Activated CD4-positive, alpha-beta memory T cell treated with anti-CD3 and anti-CD28 coated beads, Interleukin-2, amount 10 ng/mL, durations not matched to agents 7 days and 5 days (primary cell): ENCODE data around the gene CDH4. TPM values are rescaled to one million over a fixed set of nuclear protein-coding genes. Genes with fewer than 3 reads are reported as not detected.

Experiments
- CTCF ChIA-PET: fragments of 350-600 bp; sonication (Branson Sonifier 250); formaldehyde crosslinking; loops from one replicate; lab custom pipeline; 2021; ENCODE audit warnings: antibody characterized with exemption, inconsistent platforms; lab: Charles Lee
- POLR2A ChIA-PET: fragments of 350-600 bp; sonication (Branson Sonifier 250); formaldehyde crosslinking; loops from one replicate; lab custom pipeline; 2021; ENCODE audit warnings: antibody characterized with exemption; lab: Charles Lee
- DNase-seq: peaks from one replicate; pipeline ENCODE4 v3.0.0-alpha.2; 2020
- H3K27ac Mint-ChIP-seq: one replicate; pipeline ENCODE4 v1.8.0; 2021; ENCODE audit warnings: mild to moderate bottlenecking, mixed read lengths
- H3K27me3 Mint-ChIP-seq: one replicate; pipeline ENCODE4 v1.8.0; 2021; ENCODE audit warnings: mixed read lengths
- H3K36me3 Mint-ChIP-seq: one replicate; pipeline ENCODE4 v1.8.0; 2021; ENCODE audit warnings: low read depth, mixed read lengths
- H3K4me1 Mint-ChIP-seq: one replicate; pipeline ENCODE4 v1.8.0; 2021; ENCODE audit warnings: mixed read lengths
- H3K4me3 Mint-ChIP-seq: one replicate; pipeline ENCODE4 v1.8.0; 2021; ENCODE audit warnings: mild to moderate bottlenecking, mixed read lengths
- H3K9me3 Mint-ChIP-seq: one replicate; pipeline ENCODE4 v1.8.0; 2021; ENCODE audit warnings: mixed read lengths
- total RNA-seq, 2 experiments: library from RNA; stranded (reverse); gene quantifications; one replicate each; pipeline ENCODE4 v1.2.3, GENCODE V29; 2021

The CDH4 gene
- total RNA-seq, 2 experiments from 2014 or later: 0.15 to 0.20 TPM

GRCh38 chr20:61621035-61621730 is 369.1 kb downstream of the CDH4 start:
- no peak for DNase-seq
- H3K36me3 Mint-ChIP-seq: no peaks in the 10 kb centered on the region
- H3K4me3 Mint-ChIP-seq: no peak overlapping the region
- ChIA-PET POLR2A (no interaction called here), CTCF (no interaction called here)
- no peaks in the 10 kb centered on the region for H3K27me3 Mint-ChIP-seq
- no peak overlapping the region for H3K27ac Mint-ChIP-seq
- H3K4me1 Mint-ChIP-seq: no peaks in the 10 kb centered on the region
- no peaks in the 10 kb centered on the region for H3K9me3 Mint-ChIP-seq

GRCh38 chr20:61621852-61622251 is 369.8 kb downstream of the CDH4 start:
- Mint-ChIP-seq H3K27me3 (no peaks in the 10 kb centered on the region), H3K36me3 (no peaks in the 10 kb centered on the region), H3K27ac (no peak overlapping the region), H3K9me3 (no peaks in the 10 kb centered on the region), H3K4me3 (no peak overlapping the region), H3K4me1 (no peaks in the 10 kb centered on the region)
- no peak for DNase-seq
- ChIA-PET CTCF (no interaction called here), POLR2A (no interaction called here)

- Mint-ChIP-seq H3K4me1 (no peaks in the 10 kb centered on the region), H3K9me3 (no peaks in the 10 kb centered on the region), H3K4me3 (no peak overlapping the region), H3K27ac (no peak overlapping the region), H3K27me3 (no peaks in the 10 kb centered on the region), H3K36me3 (no peaks in the 10 kb centered on the region)
- ChIA-PET CTCF (no interaction called here), POLR2A (no interaction called here)
- DNase-seq: no peak
These were observed 371.4 kb downstream of the CDH4 start for GRCh38 chr20:61623451-61623850.

- no peaks in the 10 kb centered on the region for H3K9me3 Mint-ChIP-seq
- POLR2A ChIA-PET: no interaction called here
- no peaks in the 10 kb centered on the region for H3K36me3 Mint-ChIP-seq
These were observed 373.2 kb downstream of the CDH4 start for GRCh38 chr20:61625246-61625645.

GRCh38 chr20:61626412-61626811 is 374.4 kb downstream of the CDH4 start:
- POLR2A ChIA-PET: no interaction called here
- Mint-ChIP-seq H3K27me3 (no peaks in the 10 kb centered on the region), H3K4me1 (no peaks in the 10 kb centered on the region), H3K4me3 (no peak overlapping the region), H3K9me3 (no peaks in the 10 kb centered on the region), H3K36me3 (no peaks in the 10 kb centered on the region), H3K27ac (no peak overlapping the region)
- DNase-seq: no peak
- CTCF ChIA-PET: no interaction called here

More at GRCh38 chr20:61625246-61625645, 373.2 kb downstream of the CDH4 start:
- no peaks in the 10 kb centered on the region for H3K27me3 Mint-ChIP-seq
- CTCF ChIA-PET: no interaction called here
- H3K27ac Mint-ChIP-seq: no peak overlapping the region
- no peak overlapping the region for H3K4me3 Mint-ChIP-seq
- no peak for DNase-seq
- no peaks in the 10 kb centered on the region for H3K4me1 Mint-ChIP-seq

- no peak overlapping the region for H3K4me3 Mint-ChIP-seq
- ChIA-PET CTCF (no interaction called here), POLR2A (no interaction called here)
- no peaks in the 10 kb centered on the region for H3K9me3 Mint-ChIP-seq
- no peak overlapping the region for H3K27ac Mint-ChIP-seq
- no peaks in the 10 kb centered on the region for H3K27me3 Mint-ChIP-seq
- no peaks in the 10 kb centered on the region for H3K4me1 Mint-ChIP-seq
- no peak for DNase-seq
- no peaks in the 10 kb centered on the region for H3K36me3 Mint-ChIP-seq
These were observed 375.8 kb downstream of the CDH4 start for GRCh38 chr20:61627791-61628415.

GRCh38 chr20:61628480-61628879 is 376.4 kb downstream of the CDH4 start:
- Mint-ChIP-seq H3K27me3 (no peaks in the 10 kb centered on the region), H3K9me3 (no peaks in the 10 kb centered on the region), H3K4me1 (no peaks in the 10 kb centered on the region), H3K36me3 (no peaks in the 10 kb centered on the region), H3K4me3 (no peak overlapping the region), H3K27ac (no peak overlapping the region)
- ChIA-PET POLR2A (no interaction called here), CTCF (no interaction called here)
- DNase-seq: no peak

- Mint-ChIP-seq H3K27me3 (no peaks in the 10 kb centered on the region), H3K36me3 (no peaks in the 10 kb centered on the region), H3K27ac (no peak overlapping the region), H3K4me3 (no peak overlapping the region), H3K4me1 (no peaks in the 10 kb centered on the region), H3K9me3 (no peaks in the 10 kb centered on the region)
- ChIA-PET POLR2A (no interaction called here), CTCF (no interaction called here)
- no peak for DNase-seq
These were observed 377.0 kb downstream of the CDH4 start for GRCh38 chr20:61628901-61629601.

- Mint-ChIP-seq H3K4me1 (no peaks in the 10 kb centered on the region), H3K4me3 (no peak overlapping the region), H3K36me3 (no peaks in the 10 kb centered on the region), H3K27me3 (no peaks in the 10 kb centered on the region), H3K9me3 (no peaks in the 10 kb centered on the region), H3K27ac (no peak overlapping the region)
- DNase-seq: no peak
- ChIA-PET POLR2A (no interaction called here), CTCF (no interaction called here)
These were observed 377.7 kb downstream of the CDH4 start for GRCh38 chr20:61629602-61630390.

- no peaks in the 10 kb centered on the region for H3K27me3 Mint-ChIP-seq
- no peak for DNase-seq
- no peak overlapping the region for H3K27ac Mint-ChIP-seq
- no peaks in the 10 kb centered on the region for H3K4me1 Mint-ChIP-seq
- H3K36me3 Mint-ChIP-seq: no peaks in the 10 kb centered on the region
- H3K9me3 Mint-ChIP-seq: no peaks in the 10 kb centered on the region
- H3K4me3 Mint-ChIP-seq: no peak overlapping the region
- ChIA-PET CTCF (no interaction called here), POLR2A (no interaction called here)
These were observed 378.3 kb downstream of the CDH4 start for GRCh38 chr20:61630391-61630650.

- Mint-ChIP-seq H3K9me3 (no peaks in the 10 kb centered on the region), H3K4me1 (no peaks in the 10 kb centered on the region), H3K27me3 (no peaks in the 10 kb centered on the region), H3K27ac (no peak overlapping the region), H3K36me3 (no peaks in the 10 kb centered on the region), H3K4me3 (no peak overlapping the region)
- DNase-seq: no peak
- POLR2A ChIA-PET: no interaction called here
- CTCF ChIA-PET: no interaction called here
These were observed 378.8 kb downstream of the CDH4 start for GRCh38 chr20:61630816-61631215.

- Mint-ChIP-seq H3K27me3 (no peaks in the 10 kb centered on the region), H3K4me3 (no peak overlapping the region), H3K36me3 (no peaks in the 10 kb centered on the region), H3K4me1 (no peaks in the 10 kb centered on the region), H3K27ac (no peak overlapping the region), H3K9me3 (no peaks in the 10 kb centered on the region)
- POLR2A ChIA-PET: no interaction called here
- no peak for DNase-seq
- CTCF ChIA-PET: no interaction called here
These were observed 379.7 kb downstream of the CDH4 start for GRCh38 chr20:61631751-61632150.

GRCh38 chr20:61633004-61633403 is 380.9 kb downstream of the CDH4 start:
- no peaks in the 10 kb centered on the region for H3K4me1 Mint-ChIP-seq
- CTCF ChIA-PET: no interaction called here
- H3K4me3 Mint-ChIP-seq: no peak overlapping the region
- H3K9me3 Mint-ChIP-seq: no peaks in the 10 kb centered on the region
- DNase-seq: no peak
- no peaks in the 10 kb centered on the region for H3K27me3 Mint-ChIP-seq
- H3K36me3 Mint-ChIP-seq: no peaks in the 10 kb centered on the region
- H3K27ac Mint-ChIP-seq: no peak overlapping the region
- POLR2A ChIA-PET: no interaction called here
